Posterior vena cava (tissue), 2 donors: ENCODE results near the gene MARVELD2. TPM values are rescaled to one million over a fixed set of nuclear protein-coding genes. Genes with fewer than 3 reads are reported as not detected.
"Not testable (repeated sequence)": the region's sequence is repeated elsewhere in the genome, so short reads cannot be mapped to it uniquely, and the experiment has no call there.

Experiments
- DNase-seq: peaks from one replicate; pipeline ENCODE4 v3.0.0-alpha.2; 2020; ENCODE audit warnings: low spot score
- intact Hi-C, 2 donors: fragments of 100-400 bp; cut with DNase I; formaldehyde crosslinking; loops; one replicate each; pipeline versions ENCODE4 v1.14.1 to v1.14.2; 2022 to 2023
- long read RNA-seq, 2 donors: library from polyadenylated mRNA; unstranded; transcript quantifications; one replicate each; pipeline ENCODE4 v2.0.0, GENCODE V29; 2020 to 2021
- total RNA-seq, 2 donors: library from RNA; stranded (reverse); fragmentation: NEBNext Ultra II Directional; extraction: Animal tissue kit (Norgen Biotek cat#: 25700); gene quantifications; one replicate each; pipeline ENCODE4 v1.2.1, GENCODE V29; 2021
- donor health status: DM: yes; HTN: yes; CAD: no.
- donor health status: DM: yes; HTN: yes; CAD: no.

The MARVELD2 gene, protein sequence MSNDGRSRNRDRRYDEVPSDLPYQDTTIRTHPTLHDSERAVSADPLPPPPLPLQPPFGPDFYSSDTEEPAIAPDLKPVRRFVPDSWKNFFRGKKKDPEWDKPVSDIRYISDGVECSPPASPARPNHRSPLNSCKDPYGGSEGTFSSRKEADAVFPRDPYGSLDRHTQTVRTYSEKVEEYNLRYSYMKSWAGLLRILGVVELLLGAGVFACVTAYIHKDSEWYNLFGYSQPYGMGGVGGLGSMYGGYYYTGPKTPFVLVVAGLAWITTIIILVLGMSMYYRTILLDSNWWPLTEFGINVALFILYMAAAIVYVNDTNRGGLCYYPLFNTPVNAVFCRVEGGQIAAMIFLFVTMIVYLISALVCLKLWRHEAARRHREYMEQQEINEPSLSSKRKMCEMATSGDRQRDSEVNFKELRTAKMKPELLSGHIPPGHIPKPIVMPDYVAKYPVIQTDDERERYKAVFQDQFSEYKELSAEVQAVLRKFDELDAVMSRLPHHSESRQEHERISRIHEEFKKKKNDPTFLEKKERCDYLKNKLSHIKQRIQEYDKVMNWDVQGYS
- under 1 TPM; 0.56 to 1.00 TPM for total RNA-seq
- long read RNA-seq, donor 1: 0 reads
- long read RNA-seq, donor 2: 0 reads

DNA sequence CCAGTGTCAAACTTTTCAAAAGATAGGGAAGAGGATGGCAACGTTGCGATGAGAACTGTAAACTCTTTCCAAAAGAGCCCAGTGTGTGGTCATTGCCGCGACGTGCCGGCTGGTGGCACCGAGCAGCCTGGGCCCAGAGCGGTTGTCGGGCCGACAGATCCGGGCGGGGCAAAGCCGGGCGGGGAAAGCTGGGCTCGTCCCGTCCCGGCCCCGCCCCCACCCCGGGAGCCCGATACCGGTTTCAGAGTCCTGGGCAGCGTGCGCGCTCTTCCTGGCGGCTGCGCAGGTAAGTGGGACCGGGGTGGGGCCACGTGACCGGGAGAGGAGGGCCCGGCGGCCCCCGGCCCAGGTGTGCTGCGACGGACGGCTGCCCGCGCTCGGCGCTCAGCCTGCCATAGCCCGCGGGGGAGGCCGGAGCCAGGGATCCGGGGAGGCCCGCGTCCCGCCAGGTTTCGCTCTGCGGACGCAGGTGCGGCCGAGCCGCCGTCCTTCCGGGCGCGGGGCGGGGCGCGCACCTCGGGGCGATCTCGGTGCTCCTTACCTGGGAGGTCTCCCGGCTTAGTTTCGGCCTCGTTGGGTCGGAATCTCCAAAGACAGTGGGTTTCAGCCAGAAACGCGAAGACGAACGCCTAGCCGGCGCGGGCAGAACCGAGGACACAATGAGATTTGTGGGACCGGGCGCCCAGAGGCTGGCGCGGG lies at the start of gene MARVELD2:
Gene MARVELD2 (plus strand): TSS at position 232 of the 699 bp plus-strand sequence. CDS start 4,270 bp downstream, outside the sequence.
- intact Hi-C loops: no loop called here
- DNase-seq: peak; percentile 88

DNA sequence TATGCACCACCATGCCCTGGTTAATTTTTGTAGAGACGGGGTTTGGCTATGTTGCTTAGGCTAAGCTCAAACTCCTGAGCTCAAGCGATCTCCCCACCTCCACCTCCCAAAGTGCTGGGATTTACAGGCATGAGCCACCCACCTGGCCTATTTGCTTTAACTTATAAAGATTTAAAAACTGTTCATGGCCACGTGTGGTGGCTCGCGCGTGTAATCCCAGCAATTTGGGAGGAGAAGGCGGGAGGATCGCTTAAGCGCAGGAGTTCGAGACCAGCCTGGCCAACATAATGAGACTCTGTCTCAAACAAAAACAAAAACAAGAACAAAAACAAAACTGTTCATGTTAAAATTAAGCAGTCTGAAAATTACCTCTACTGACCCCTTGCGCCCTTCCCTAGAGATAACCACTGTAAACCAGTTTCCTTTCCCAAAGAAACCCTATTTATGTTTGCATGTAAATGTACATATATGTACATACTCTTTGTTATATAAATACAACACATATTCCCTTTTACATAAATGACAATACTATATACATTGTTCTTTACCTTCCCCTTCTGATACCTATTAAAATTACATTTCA lies 47.1 kb upstream of the MARVELD2 start:
- no peak for DNase-seq
- intact Hi-C loops: loop anchor here in 1 of 2 donors (10.0 kb wide), 1 partner anchor 273 kb away; the partner anchor contains the start of gene SLC30A5

DNA sequence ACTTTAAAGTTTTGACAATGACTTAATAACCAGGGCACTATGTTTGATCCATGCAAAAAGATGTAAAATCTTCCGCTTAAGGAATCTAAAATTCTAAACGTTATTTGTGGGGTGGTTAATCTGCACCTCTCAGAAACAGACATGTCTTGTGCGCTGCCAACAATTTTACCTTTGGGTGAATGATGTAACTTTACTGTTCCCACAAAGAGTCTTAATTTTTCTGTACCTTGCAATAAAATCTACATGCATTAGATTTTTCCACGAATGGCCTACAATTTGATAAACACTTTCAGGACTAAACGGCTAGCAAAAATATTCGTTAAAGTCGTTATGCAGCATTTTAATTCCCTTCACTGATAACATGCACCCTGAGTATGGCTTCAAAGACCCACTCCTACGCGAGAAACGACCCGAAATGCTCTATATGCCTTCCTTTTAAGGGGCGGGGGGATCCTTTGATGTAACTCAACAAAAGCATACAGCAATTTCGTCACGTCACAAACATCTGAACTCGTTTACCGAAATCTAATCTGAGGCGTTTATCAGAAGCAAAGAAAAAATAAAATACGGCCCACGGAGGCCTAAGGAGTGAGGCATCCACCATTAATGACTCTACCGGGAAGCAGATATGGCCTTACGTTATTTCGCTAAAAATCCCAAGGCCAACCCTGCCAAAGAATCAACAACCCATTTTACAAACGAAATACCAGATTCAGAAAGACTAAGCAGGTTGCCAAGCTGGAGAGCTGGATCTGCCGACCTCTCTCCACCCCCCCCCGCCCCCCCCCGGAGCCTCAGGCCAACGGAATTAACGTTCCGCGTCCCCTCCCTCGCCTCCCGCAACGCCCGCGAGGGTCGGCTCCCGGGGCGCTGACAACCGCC lies 46.2 kb upstream of the MARVELD2 start:
- intact Hi-C loops: loop anchor here in 1 of 2 donors (10.0 kb wide), 1 partner anchor 274 kb away; the partner anchor contains the start of gene SLC30A5
- DNase-seq: no peak

DNA sequence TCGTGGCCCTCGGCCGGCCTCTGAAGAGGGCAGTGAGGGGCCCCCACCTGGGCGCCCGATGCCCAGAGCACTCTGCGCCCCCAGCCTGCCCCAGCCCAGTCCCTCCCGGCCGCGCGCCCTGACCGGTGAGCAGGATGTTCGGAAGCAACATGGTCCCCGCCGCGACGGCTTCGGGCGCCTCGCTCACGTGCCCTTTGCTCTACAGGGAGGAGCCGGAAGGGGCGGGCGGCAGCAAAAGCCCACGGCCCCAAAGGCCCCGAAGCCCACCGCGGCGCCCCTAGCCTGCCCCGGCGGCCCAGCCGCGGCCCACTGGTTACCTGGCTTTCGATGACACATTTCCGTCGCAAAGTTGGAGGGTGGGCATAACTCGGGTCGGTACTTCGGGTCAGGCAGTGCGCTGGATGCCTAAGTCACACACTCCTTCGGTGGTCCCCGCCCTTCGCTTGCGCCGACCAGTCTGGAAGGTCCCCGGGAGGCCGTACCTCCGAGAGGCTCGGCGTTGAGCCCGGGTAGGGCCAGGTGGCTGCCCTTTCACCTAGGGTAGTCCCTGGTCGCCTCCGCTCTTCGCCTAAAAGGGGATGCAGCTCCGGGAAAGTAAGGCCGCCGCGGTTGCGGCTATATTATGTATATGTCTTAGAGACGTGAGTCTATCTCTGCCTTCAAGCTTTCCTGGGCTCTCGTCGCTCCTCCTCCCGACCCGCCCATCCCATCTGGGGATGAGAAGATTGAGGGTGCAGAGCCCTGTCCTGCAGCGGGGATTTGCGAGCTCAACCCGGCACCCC lies 45.4 kb upstream of the MARVELD2 start, which contains the start of the genes AK6, RAD17 and TAF9:
Gene AK6 (minus strand): TSS at position 181 of the 782 bp plus-strand sequence. CDS start 30 bp downstream, at position 151.
Gene RAD17 (plus strand): TSS at position 479 of the 782 bp plus-strand sequence. CDS start 2,391 bp downstream, outside the sequence.
Gene TAF9 (minus strand): TSS at position 181 of the 782 bp plus-strand sequence. CDS start 3,783 bp downstream, outside the sequence.
- DNase-seq: peak; percentile 98
- intact Hi-C loops: loop anchor here in 1 of 2 donors (10.0 kb wide), 1 partner anchor 275 kb away; the partner anchor contains the start of gene SLC30A5

DNA sequence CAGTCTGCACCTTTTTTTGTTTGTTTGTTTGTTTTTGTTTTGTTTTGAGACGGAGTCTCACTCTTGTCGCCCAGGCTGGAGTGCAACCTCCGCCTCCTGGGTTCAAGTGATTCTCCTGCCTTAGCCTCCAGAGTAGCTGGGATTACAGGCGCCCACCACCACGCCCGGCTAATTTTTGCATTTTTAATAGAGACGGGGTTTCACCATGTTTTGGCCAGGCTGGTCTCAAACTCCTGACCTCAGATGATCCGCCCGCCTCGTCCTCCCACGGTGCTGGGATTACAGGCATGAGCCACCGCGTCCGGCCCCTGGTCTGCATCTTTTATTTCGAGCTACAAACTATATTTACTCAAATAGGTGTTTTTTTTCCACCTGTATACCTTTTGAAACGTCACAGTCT lies 44.6 kb upstream of the MARVELD2 start:
- DNase-seq, intact Hi-C loops: not testable (repeated sequence)

DNA sequence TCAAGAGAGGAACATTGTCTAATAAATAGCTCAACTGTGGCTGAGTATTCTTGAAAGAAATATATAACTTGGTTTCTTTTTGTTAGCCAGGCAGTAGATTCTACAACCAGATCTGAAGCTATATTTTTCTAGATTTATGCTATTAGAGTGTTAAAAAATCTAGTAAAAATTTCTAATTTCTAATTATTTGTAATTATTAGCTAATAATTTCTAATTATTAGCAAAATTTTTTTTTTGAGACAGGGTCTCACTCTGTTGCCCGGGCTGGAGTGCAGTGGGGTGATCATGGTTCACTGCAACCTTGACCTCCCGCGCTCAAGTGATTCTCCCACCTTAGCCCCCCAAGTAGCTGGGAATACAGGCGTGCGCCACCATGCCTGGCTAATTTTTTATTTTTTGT lies 42.5 kb upstream of the MARVELD2 start:
- DNase-seq: no peak
- intact Hi-C loops: no loop called here

DNA sequence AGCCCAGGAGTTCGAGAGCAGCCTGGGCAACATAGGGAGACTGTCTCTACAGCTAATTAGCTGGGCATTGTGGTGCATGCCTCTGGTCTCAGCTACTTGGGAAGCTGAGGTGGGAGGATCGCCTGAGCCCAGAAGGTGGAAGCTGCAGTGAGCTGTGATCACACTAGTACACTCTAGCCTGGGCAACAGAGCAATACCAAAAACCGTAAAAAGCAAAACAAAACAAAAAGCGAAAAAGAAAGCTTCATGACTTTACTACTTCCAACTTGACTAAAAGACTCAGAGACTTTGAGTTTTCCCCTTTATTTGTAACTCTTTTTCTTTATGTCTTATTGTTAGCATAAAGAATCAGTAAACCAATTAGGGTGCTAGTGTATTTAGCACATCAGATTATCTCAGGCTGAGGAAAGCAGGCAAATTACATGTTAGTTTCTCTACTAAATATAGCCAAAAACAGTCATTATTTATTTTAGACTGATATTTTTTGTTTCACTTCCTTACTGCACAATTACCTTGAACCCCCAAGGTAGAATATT lies 39.9 kb upstream of the MARVELD2 start:
- intact Hi-C loops: no loop called here
- DNase-seq: no peak

DNA sequence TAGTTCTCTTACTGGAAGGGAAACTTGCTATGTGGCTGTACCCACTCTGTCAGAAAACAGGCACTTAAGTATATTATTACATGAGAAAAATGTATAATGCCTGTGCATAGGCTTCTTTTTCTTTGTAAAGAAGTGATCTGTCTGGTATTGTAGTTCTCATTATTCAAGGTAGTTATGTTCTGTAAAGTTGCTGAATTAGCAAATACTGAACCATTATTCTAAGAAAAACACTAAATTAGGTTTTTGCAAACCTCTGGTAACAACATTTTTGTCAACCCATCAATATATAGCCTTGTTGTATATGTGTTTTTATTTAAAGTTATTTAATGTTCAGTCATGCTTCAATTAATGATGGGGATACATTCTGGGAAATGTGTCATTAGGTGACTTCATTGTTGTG lies 36.5 kb upstream of the MARVELD2 start:
- DNase-seq: no peak
- intact Hi-C loops: no loop called here

DNA sequence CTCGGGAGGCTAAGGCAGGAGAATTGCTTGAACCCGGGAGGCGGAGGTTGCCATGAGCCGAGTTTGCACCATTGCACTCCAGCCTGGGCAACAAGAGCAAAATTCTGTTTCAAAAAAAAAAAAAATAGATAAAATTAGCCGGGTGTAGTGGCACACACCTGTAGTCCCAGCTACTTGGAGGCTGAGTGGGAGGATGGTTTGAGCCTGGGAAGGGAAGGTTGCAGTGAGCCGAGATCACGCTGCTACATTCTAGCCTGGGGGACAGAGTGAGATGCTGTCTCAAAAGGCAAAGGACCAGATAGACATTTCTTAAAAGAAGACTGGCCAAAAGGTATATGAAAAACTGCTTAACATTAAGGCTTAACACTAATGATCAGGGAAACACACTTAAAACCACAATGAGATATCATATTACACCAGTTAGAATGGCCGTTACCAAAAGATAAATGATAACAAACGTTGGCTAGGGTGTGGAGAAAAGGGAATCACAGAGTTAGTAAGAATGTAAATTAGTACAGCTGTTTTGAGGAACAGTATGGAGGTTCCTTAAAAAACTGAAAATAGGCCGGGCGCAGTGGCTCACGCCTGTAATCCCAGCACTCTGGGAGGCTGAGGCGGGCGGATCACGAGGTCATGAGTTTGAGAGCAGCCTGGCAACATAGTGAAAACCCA lies 10.1 kb upstream of the MARVELD2 start:
- intact Hi-C loops: no loop called here
- DNase-seq: no peak

DNA sequence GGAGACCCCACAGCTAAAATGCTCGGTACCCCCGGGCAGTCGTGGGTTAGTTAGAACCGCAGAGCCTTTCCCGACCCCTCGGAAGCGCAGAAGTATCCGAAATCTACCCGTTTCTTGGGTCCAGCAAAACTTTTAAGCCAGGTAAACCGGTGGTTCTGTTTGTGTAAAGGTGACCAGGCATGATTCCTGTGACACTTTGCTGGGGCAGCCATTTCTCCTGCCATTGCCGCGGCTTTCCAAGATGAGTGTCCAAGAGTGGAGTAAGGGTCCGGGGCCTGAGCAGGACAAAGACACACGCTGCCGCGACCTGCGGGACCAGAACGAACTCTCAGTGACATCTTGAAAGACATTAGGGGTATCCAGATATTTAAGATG lies 655 bp downstream of the MARVELD2 start:
- intact Hi-C loops: no loop called here
- no peak for DNase-seq

DNA sequence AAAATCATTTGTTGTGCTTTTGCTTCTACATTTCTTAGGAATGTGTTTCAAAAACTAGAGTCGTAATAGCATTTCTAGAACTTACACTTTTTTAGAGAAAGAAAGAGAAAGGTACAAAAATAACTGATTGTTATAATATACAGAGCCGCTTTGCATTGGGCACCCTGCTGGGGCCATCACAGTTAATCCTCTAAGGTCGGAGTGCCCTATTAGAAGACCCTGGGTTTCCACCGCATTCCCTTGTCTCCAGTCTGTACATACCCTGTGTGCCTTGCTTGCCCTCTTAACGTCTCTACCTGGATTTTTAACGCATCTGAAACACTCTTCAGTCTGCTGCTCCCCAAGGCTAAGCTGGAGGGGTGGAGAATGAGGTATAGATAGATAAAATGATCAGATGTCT lies 1.3 kb downstream of the MARVELD2 start:
- intact Hi-C loops: no loop called here
- DNase-seq: no peak

DNA sequence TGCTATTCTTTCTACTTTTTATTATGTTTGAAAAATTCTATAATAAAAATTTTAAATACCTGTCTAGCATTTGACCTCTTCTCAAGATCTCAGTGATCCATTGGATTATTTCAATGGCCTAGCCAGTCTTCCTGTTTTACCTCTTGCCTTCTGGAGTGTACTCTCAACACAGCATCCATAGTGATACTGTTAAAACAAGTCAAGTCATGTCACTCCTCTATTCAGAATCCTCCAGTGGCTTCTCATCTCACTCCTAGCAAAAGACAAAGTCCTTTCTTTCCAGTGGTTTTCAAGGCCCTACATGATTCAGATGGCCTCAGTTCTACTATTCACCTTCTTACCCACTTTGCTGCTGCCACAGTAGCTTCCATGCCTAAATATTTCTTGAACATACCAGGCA lies 1.8 kb downstream of the MARVELD2 start:
- intact Hi-C loops: no loop called here
- no peak for DNase-seq

DNA sequence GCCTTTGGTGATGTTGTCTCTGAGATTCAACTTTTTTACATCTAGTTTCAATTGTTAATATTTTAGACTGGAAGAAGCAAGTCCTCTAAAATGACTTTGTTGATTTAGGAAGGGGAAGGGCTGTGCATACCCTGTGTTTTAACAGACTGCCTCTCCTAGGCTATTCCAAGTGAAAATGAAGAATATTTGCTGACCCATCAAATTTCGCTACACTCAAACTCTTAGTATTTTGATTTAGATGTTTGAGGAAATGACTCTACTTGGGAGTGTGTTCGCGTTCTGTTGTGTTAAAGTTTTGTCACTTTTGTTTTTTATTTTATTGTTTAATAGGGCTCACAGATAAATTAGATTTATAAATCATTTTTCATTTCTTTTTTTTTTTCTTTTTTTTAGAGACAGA lies 3.6 kb downstream of the MARVELD2 start:
- intact Hi-C loops: no loop called here
- DNase-seq: no peak

DNA sequence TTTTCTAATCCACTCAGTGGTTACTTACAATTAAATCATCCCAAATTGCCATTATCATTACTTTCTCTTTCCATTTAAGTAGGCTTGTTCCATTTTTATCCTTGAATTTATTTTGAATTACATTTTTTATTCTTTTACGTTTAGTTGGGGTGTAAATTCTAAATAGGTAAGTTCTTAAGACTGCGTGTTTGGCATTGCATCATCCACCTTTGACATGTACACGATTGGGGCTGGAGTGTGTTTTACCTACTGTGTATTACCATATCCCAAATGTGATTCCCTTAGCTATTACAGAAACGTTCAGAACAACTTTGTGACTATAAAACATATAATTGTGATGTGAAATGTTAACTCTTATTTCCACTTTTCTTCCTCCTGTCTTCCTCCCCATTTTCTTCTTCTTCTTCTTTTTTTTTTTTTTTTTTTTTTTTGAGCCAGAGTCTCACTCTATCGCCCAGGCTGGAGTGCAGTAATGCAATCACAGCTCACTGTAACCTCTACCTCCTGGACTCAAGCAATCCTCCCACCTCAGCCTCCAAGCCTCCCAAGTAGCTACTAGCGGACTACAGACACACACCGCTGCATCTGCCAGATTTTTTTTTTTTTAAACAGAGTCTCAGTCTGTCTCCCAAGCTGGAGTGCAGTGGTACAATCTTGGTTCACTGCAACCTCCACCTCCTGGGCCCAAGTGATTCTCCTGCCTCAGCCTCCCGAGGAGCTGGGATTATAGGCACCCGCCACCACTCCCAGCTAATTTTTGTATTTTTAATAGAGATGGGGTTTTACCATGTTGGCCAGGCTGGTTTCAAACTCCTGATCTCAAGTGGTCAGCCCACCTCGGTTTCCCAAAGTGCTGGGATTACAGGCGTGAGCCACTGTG lies 16.7 kb downstream of the MARVELD2 start:
- no peak for DNase-seq
- intact Hi-C loops: no loop called here

DNA sequence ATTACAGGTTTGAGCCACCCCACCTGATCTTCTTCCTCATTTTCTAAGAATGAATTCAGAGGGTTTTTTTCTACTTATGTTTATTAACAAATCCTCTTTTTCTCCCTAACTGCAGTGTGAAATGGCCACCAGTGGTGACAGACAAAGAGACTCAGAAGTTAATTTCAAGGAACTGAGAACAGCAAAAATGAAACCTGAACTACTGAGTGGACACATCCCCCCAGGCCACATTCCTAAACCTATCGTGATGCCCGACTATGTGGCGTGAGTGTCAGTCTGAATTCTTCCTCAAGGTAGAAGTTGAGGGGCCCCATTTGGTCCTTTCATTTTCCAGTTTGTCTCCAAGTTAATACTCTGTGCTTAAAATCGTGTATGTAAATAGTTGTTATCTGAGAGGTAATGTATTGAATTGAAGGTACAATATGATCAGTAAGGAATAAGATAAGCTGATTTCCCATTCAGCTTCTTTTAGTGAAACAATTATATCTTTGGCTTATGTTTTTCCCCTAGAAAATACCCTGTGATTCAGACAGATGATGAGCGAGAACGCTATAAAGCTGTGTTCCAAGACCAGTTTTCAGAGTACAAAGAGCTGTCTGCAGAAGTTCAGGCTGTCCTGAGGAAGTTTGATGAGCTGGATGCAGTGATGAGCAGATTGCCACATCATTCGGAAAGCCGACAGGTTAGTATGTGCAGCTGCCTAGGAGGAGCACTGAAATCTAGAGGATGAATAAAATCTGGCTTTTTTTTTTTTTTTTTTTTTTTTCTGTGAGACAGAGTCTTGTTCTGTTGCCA lies 17.7 kb downstream of the MARVELD2 start:
- intact Hi-C loops: no loop called here

More for the DNA sequence above, 17.7 kb downstream of the MARVELD2 start:
- DNase-seq: no peak
